Neural progenitor cell (in vitro differentiated cells): Measurements from ENCODE around the gene PMPCA. TPM values are rescaled to one million over a fixed set of nuclear protein-coding genes. Genes with fewer than 3 reads are reported as not detected.

Experiments used
- DNase-seq: peaks from one replicate; pipeline ENCODE4 v3.0.0-alpha.2; 2016; ENCODE audit warnings: low spot score
- H2AFZ ChIP-seq: fragments of 200-600 bp; sonication (generic); replicated peaks from 2 replicates; pipeline ENCODE4 v1.6.1; 2016; ENCODE audit warnings: antibody characterized with exemption
- H3F3A ChIP-seq: fragments of 200-600 bp; sonication (generic); 2 replicates; pipeline ENCODE4 v1.6.1; 2016; ENCODE audit warnings: antibody characterized with exemption, low read depth
- H3K27ac ChIP-seq: fragments of 200-600 bp; sonication (generic); 2 replicates; pipeline ENCODE4 v1.5.1; 2016; ENCODE audit warnings: mild to moderate bottlenecking
- H3K27me3 ChIP-seq: fragments of 200-600 bp; sonication (generic); 2 replicates; pipeline ENCODE4 v1.6.1; 2016; ENCODE audit warnings: mild to moderate bottlenecking, moderate library complexity
- H3K36me3 ChIP-seq: fragments of 200-600 bp; sonication (generic); 2 replicates; pipeline ENCODE4 v1.5.1; 2016
- H3K4me1 ChIP-seq: fragments of 200-600 bp; sonication (generic); 2 replicates; pipeline ENCODE4 v1.6.1; 2016; ENCODE audit warnings: mixed run types
- H3K4me2 ChIP-seq: fragments of 200-600 bp; sonication (generic); 2 replicates; pipeline ENCODE4 v1.6.1; 2016
- H3K4me3 ChIP-seq: fragments of 200-600 bp; sonication (generic); 2 replicates; pipeline ENCODE4 v1.5.1; 2016
- H3K79me2 ChIP-seq: fragments of 200-600 bp; sonication (generic); 2 replicates; pipeline ENCODE4 v1.6.1; 2016; ENCODE audit warnings: low read depth
- H3K9ac ChIP-seq: fragments of 200-600 bp; sonication (generic); 2 replicates; pipeline ENCODE4 v1.6.1; 2016
- H3K9me3 ChIP-seq: fragments of 200-600 bp; sonication (generic); 2 replicates; pipeline ENCODE4 v1.5.1; 2016; ENCODE audit warnings: low read depth
- H4K20me1 ChIP-seq: fragments of 200-600 bp; sonication (generic); 2 replicates; pipeline ENCODE4 v1.6.1; 2016; ENCODE audit warnings: low read depth
- H3K27ac Mint-ChIP-seq: 3 replicates; pipeline ENCODE4 v1.8.0; 2021; ENCODE audit warnings: mixed read lengths
- H3K27me3 Mint-ChIP-seq: 2 replicates; pipeline ENCODE4 v1.8.0; 2022; ENCODE audit warnings: low read depth, mild to moderate bottlenecking, inconsistent platforms, moderate library complexity, mixed read lengths; ENCODE audit not compliant: insufficient read depth
- H3K36me3 Mint-ChIP-seq: 3 replicates; pipeline ENCODE4 v1.8.0; 2021; ENCODE audit warnings: mixed read lengths
- H3K4me1 Mint-ChIP-seq: 3 replicates; pipeline ENCODE4 v1.8.0; 2021; ENCODE audit warnings: mixed read lengths
- H3K4me3 Mint-ChIP-seq: 3 replicates; pipeline ENCODE4 v1.8.0; 2021; ENCODE audit warnings: mild to moderate bottlenecking, moderate library complexity, mixed read lengths
- H3K9me3 Mint-ChIP-seq: 3 replicates; pipeline ENCODE4 v1.8.0; 2020; ENCODE audit warnings: mixed read lengths
- EZH2 ChIP-seq: fragments of 200-600 bp; sonication (generic); IDR thresholded peaks from 2 replicates; pipeline ENCODE4 v1.6.1; 2017; ENCODE audit warnings: antibody characterized with exemption, mild to moderate bottlenecking, moderate library complexity
- EZH2phosphoT487 ChIP-seq: fragments of 200-600 bp; sonication (generic); IDR thresholded peaks from 2 replicates; pipeline ENCODE4 v1.6.1; 2017; ENCODE audit warnings: antibody characterized with exemption
- total RNA-seq: library from RNA; depleted of rRNA; stranded (reverse); fragments of >200 nt; gene quantifications from 2 replicates; pipeline ENCODE4 v1.2.3, GENCODE V29; 2015; ENCODE audit warnings: low replicate concordance
- TF ChIP-seq, protein P1 (sequence below): fragments of 200-600 bp; sonication (generic); IDR thresholded peaks from 2 replicates; pipeline ENCODE4 v1.5.1; 2017; ENCODE audit warnings: antibody characterized with exemption, mild to moderate bottlenecking

Gene PMPCA
- total RNA-seq, 1 donor from 2014 or later, result 51.3 TPM

GRCh38 chr9:136466155-136466541 is 55.7 kb downstream of the PMPCA start:
- peaks cover 31% of the 10 kb centered on the region for H4K20me1 ChIP-seq
- Mint-ChIP-seq H3K9me3 (no peaks in the 10 kb centered on the region), H3K36me3 (peaks cover 26% of the 10 kb centered on the region), H3K27me3 (no peaks in the 10 kb centered on the region), H3K27ac (no peak overlapping the region), H3K4me1 (no peaks in the 10 kb centered on the region), H3K4me3 (no peak overlapping the region)
- H3K36me3 ChIP-seq, result peaks cover 4% of the 10 kb centered on the region
- H3K27me3 ChIP-seq, result no peaks in the 10 kb centered on the region
- H3K4me1 ChIP-seq, result no peaks in the 10 kb centered on the region
- H3F3A ChIP-seq, result no peaks in the 10 kb centered on the region
- no peak for DNase-seq
- H2AFZ ChIP-seq, result no peak overlapping the region
- peaks cover 7% of the 10 kb centered on the region for H3K79me2 ChIP-seq
- H3K27ac ChIP-seq, result no peak overlapping the region
- TF ChIP-seq, protein P1, sequence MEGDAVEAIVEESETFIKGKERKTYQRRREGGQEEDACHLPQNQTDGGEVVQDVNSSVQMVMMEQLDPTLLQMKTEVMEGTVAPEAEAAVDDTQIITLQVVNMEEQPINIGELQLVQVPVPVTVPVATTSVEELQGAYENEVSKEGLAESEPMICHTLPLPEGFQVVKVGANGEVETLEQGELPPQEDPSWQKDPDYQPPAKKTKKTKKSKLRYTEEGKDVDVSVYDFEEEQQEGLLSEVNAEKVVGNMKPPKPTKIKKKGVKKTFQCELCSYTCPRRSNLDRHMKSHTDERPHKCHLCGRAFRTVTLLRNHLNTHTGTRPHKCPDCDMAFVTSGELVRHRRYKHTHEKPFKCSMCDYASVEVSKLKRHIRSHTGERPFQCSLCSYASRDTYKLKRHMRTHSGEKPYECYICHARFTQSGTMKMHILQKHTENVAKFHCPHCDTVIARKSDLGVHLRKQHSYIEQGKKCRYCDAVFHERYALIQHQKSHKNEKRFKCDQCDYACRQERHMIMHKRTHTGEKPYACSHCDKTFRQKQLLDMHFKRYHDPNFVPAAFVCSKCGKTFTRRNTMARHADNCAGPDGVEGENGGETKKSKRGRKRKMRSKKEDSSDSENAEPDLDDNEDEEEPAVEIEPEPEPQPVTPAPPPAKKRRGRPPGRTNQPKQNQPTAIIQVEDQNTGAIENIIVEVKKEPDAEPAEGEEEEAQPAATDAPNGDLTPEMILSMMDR, result no peak
- no peak for TF ChIP-seq EZH2phosphoT487
- TF ChIP-seq EZH2, result no peak
- no peaks in the 10 kb centered on the region for H3K9me3 ChIP-seq
- no peak overlapping the region for H3K4me2 ChIP-seq
- H3K9ac ChIP-seq, result no peak overlapping the region
- no peak overlapping the region for H3K4me3 ChIP-seq

DNA sequence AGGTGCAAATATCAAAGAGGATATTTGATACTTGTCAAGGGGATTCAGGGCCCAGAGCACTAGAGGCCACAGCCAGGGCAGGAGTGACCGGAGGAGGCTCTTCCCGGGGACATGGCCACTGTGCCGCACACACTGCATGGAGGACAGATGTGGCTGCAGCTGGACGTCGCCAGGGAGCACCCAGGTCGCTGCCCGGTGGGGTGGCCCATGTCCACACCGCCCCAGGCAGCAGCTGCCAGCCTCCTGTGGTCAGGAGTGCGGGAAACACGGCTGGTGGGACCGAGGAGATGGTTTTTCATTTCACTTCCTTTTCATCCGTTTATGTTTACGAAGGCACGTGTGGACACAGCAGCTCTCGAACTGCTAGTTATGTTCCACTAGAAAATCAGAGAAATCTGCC is 57.3 kb downstream of the PMPCA start:
- no peak overlapping the region for H3K27ac Mint-ChIP-seq
- peaks cover 48% of the 10 kb centered on the region for H4K20me1 ChIP-seq

DNA sequence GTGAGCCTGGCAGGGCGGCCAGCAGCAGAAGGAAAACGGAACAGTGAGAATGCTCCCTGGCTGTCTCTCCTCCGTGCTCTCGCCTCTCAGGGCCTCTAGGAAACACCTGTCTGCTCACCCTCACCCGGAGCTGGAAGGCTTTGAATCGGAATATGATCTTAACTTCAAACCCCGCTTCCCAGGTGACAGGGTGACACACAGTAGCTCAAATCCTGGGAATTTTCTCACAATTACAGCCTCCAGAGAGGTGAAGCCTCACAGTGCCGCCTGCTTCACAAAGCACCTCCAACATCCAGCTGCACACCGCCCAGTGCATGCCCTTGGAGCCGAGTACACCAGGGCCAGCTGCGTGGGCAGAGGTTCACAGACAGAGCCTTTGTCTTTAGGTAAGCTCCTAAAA is 59.9 kb downstream of the PMPCA start:
- no peak for DNase-seq
- no peak overlapping the region for H2AFZ ChIP-seq
- H3K9ac ChIP-seq, result no peak overlapping the region
- H3K27ac ChIP-seq, result no peak overlapping the region
- peaks cover 59% of the 10 kb centered on the region for H4K20me1 ChIP-seq
- H3K4me3 Mint-ChIP-seq, result no peak overlapping the region
- H3F3A ChIP-seq, result no peaks in the 10 kb centered on the region
- no peaks in the 10 kb centered on the region for H3K9me3 ChIP-seq
- no peak overlapping the region for H3K27ac Mint-ChIP-seq
- no peak overlapping the region for H3K4me2 ChIP-seq
- H3K4me1 ChIP-seq, result no peaks in the 10 kb centered on the region
- H3K36me3 ChIP-seq, result no peaks in the 10 kb centered on the region
- no peak for TF ChIP-seq EZH2
- no peak for TF ChIP-seq EZH2phosphoT487
- TF ChIP-seq, protein P1, result no peak
- H3K4me1 Mint-ChIP-seq, result no peaks in the 10 kb centered on the region
- H3K4me3 ChIP-seq, result no peak overlapping the region
- peaks cover 11% of the 10 kb centered on the region for H3K36me3 Mint-ChIP-seq
- peaks cover 2% of the 10 kb centered on the region for H3K27me3 Mint-ChIP-seq
- no peaks in the 10 kb centered on the region for H3K27me3 ChIP-seq
- no peaks in the 10 kb centered on the region for H3K9me3 Mint-ChIP-seq
- H3K79me2 ChIP-seq, result peaks cover 41% of the 10 kb centered on the region

More for the DNA sequence above, 57.3 kb downstream of the PMPCA start:
- no peak overlapping the region for H3K4me3 ChIP-seq
- H3K4me1 Mint-ChIP-seq, result no peaks in the 10 kb centered on the region
- H3K27me3 Mint-ChIP-seq, result no peaks in the 10 kb centered on the region
- H3K36me3 ChIP-seq, result peaks cover 4% of the 10 kb centered on the region
- DNase-seq, result no peak
- H3F3A ChIP-seq, result no peaks in the 10 kb centered on the region
- TF ChIP-seq EZH2phosphoT487 (no peak), EZH2 (no peak)
- TF ChIP-seq, protein P1, result no peak
- H3K9me3 ChIP-seq, result no peaks in the 10 kb centered on the region
- no peaks in the 10 kb centered on the region for H3K9me3 Mint-ChIP-seq
- H3K27ac ChIP-seq, result no peak overlapping the region
- H3K27me3 ChIP-seq, result no peaks in the 10 kb centered on the region
- peaks cover 20% of the 10 kb centered on the region for H3K36me3 Mint-ChIP-seq
- H3K79me2 ChIP-seq, result peaks cover 22% of the 10 kb centered on the region
- H2AFZ ChIP-seq, result no peak overlapping the region
- no peaks in the 10 kb centered on the region for H3K4me1 ChIP-seq
- no peak overlapping the region for H3K4me2 ChIP-seq
- H3K4me3 Mint-ChIP-seq, result no peak overlapping the region
- H3K9ac ChIP-seq, result no peak overlapping the region
